Kidney epithelial cell (primary cell): ENCODE data around the gene CORT. TPM values are rescaled to one million over a fixed set of nuclear protein-coding genes. Genes with fewer than 3 reads are reported as not detected.
"Not testable (repeated sequence)": the region's sequence is repeated elsewhere in the genome, so short reads cannot be mapped to it uniquely, and the experiment has no call there.

Source experiments
- DNase-seq: peaks from one replicate; pipeline ENCODE4 v3.0.0-alpha.2; 2010; ENCODE audit warnings: low read depth
- H3K27me3 ChIP-seq: 2 replicates; pipeline ENCODE4 v1.6.0; 2011; ENCODE audit warnings: low read length; ENCODE audit not compliant: control insufficient read depth, insufficient read depth
- H3K36me3 ChIP-seq: 2 replicates; pipeline ENCODE4 v1.5.1; 2011; ENCODE audit warnings: low read length; ENCODE audit not compliant: control insufficient read depth, insufficient read depth
- H3K4me3 ChIP-seq: 2 replicates; pipeline ENCODE4 v1.5.1; 2011; ENCODE audit warnings: low read depth, mild to moderate bottlenecking, control low read depth, low read length
- total RNA-seq: library from RNA; depleted of rRNA; stranded (reverse); fragments of >200 nt; gene quantifications from 2 replicates; pipeline ENCODE4 v1.2.3, GENCODE V29; 2015
- TF ChIP-seq, protein P1 (sequence below): IDR thresholded peaks from 2 replicates; pipeline ENCODE4 v1.5.1; 2011; ENCODE audit warnings: mild to moderate bottlenecking, moderate library complexity, low read length, control low read depth, inconsistent platforms; ENCODE audit not compliant: insufficient read depth, poor library complexity, severe bottlenecking

Gene CORT
- total RNA-seq, 1 donor from 2014 or later: not detected

DNA sequence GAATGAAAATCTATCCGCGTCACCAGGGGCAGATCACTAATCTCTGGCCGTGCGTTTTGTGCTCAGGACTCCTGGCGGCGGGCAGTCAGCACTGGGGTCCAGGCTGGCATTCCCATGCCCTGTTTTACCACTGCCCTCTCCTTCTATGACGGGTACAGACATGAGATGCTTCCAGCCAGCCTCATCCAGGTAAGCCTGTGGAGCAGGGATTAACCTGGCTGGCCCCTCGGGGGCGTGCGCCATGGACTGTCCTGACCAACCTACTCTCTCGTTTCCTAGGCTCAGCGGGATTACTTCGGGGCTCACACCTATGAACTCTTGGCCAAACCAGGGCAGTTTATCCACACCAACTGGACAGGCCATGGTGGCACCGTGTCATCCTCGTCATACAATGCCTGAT lies 30.5 kb upstream of the CORT start:
- TF ChIP-seq, protein P1, sequence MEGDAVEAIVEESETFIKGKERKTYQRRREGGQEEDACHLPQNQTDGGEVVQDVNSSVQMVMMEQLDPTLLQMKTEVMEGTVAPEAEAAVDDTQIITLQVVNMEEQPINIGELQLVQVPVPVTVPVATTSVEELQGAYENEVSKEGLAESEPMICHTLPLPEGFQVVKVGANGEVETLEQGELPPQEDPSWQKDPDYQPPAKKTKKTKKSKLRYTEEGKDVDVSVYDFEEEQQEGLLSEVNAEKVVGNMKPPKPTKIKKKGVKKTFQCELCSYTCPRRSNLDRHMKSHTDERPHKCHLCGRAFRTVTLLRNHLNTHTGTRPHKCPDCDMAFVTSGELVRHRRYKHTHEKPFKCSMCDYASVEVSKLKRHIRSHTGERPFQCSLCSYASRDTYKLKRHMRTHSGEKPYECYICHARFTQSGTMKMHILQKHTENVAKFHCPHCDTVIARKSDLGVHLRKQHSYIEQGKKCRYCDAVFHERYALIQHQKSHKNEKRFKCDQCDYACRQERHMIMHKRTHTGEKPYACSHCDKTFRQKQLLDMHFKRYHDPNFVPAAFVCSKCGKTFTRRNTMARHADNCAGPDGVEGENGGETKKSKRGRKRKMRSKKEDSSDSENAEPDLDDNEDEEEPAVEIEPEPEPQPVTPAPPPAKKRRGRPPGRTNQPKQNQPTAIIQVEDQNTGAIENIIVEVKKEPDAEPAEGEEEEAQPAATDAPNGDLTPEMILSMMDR: no peak
- no peak overlapping the region for H3K4me3 ChIP-seq
- peaks cover 3% of the 10 kb centered on the region for H3K36me3 ChIP-seq
- no peaks in the 10 kb centered on the region for H3K27me3 ChIP-seq
- DNase-seq: no peak

DNA sequence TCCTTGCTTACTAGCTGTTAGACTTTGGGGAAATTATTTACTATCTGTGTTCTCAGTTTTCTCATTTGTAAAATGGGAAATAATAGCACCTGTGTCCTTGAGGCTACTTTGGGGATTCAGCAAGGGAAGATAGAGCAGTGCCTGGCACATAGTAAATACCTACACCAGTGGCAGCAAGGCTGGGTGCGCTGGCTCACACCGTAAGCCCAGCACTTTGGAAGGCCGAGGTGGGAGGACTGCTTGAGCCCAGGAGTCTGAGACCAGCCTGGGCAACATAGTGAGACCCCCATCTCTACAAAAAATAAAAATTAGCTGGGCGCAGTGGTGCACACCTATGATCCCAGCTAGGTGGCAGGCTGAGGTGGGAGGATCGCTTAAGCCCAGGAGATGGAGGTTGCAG lies 28.2 kb upstream of the CORT start:
- peaks cover 3% of the 10 kb centered on the region for H3K36me3 ChIP-seq
- no peak for DNase-seq

DNA sequence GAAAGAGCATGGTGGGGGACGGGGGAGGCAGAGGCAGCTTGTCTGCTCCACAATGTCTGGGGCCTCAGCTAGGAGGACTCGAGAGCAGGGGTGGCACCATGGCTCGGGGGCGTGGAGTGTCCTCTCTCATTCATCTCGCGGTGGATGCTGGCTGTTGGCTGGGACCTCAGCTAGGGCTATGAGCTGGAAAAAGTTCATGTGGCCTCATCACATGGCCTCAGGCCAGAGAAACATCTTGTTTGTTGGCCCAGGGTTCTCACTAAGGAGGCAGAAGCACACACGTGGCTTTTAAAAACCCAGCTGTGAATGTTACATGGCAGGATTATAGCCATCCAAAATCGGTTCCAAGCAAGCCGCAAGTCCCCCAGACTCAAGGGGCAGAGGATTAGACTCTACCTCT lies 25.8 kb upstream of the CORT start:
- H3K36me3 ChIP-seq: peaks cover 3% of the 10 kb centered on the region
- no peak for DNase-seq

More for the DNA sequence above, 28.2 kb upstream of the CORT start:
- TF ChIP-seq, protein P1: no peak
- no peak overlapping the region for H3K4me3 ChIP-seq
- H3K27me3 ChIP-seq: no peaks in the 10 kb centered on the region

DNA sequence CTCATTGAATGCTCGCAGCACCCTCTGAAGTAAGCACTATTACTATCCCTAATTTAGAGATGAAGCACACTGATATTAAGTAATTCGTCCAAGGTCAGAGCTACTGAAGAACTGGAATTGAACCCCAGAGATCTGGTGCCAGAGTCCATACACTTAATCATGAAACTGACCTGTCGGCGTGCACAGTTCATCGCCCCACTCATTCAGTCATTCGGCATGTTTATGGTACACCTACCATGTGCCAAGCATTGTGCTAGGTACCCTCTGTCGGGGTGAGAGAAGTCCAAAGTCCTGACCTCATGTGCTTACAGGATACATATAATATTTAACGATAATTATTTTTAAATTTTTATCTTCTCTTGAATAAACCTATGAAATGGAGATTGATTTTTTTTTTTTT lies 25.2 kb upstream of the CORT start:
- no peak overlapping the region for H3K4me3 ChIP-seq
- H3K36me3 ChIP-seq: peaks cover 2% of the 10 kb centered on the region
- TF ChIP-seq, protein P1: no peak
- no peaks in the 10 kb centered on the region for H3K27me3 ChIP-seq
- no peak for DNase-seq

More for the DNA sequence above, 25.8 kb upstream of the CORT start:
- Histone ChIP-seq H3K4me3 (no peak overlapping the region), H3K27me3 (no peaks in the 10 kb centered on the region)
- TF ChIP-seq, protein P1: no peak

DNA sequence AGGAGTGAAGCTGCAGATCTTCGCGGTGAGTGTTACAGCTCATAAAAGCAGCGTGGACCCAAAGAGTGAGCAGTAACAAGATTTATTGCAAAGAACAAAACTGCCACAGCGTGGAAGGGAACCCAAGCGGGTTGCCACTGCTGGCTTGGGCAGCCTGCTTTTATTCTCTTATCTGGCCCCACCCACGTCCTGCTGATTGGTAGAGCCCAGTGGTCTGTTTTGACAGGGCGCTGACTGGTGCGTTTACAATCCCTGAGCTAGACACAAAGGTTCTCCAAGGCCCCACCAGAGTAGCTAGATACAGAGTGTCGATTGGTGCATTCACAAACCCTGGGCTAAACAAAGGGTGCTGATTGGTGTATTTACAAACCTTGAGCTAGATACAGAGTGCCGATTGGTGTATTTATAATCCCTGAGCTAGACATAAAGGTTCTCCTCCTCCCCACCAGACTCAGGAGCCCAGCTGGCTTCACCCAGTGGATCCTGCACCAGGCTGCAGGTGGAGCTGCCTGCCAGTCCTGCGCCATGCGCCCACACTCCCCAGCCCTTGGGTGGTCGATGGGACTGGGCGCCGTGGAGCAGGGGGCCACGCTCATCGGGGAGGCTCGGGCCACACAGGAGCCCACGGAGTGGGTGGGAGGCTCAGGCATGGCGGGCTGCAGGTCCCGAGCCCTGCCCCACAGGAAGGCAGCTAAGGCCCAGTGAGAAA lies 23.9 kb upstream of the CORT start:
- not testable (repeated sequence) for H3K4me3 ChIP-seq, H3K27me3 ChIP-seq, DNase-seq, H3K36me3 ChIP-seq

DNA sequence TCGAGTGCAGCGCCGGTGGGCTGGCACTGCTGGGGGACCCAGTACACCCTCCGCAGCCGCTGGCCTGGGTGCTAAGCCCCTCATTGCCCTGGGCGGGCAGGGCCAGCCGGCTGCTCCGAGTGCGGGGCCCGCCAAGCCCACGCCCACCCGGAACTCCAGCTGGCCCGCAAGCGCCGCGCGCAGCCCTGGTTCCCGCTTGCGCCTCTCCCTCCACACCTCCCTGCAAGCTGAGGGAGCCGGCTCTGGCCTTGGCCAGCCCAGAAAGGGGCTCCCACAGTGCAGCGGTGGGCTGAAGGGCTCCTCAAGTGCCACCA lies 23.3 kb upstream of the CORT start:
- not testable (repeated sequence) for DNase-seq, H3K36me3 ChIP-seq, H3K4me3 ChIP-seq, H3K27me3 ChIP-seq

DNA sequence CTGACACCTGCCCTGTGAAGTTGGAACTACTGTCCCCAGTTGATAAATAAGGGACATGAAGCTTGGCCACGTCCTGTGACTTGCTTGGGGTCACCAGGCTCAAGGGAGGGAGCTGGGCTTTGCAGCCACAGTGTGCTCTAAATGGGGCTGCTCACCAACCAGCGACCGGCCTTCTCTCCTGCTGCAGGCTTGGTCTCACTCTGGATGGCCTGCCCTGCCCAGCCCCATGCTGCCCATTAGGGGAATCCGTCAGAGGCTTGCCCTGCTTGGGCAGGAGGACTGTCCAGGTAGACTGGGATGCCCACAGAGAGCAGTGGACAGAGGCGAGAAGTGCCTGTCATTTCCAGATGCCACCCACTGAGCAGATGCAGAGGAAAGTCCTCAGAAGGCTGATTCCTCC lies 20.8 kb upstream of the CORT start:
- H3K36me3 ChIP-seq: no peaks in the 10 kb centered on the region
- no peak overlapping the region for H3K4me3 ChIP-seq
- TF ChIP-seq, protein P1: no peak
- no peaks in the 10 kb centered on the region for H3K27me3 ChIP-seq
- DNase-seq: no peak
